Neuron (in vitro differentiated cells): ENCODE results near the gene KRTAP10-10.
"Not testable (repeated sequence)": the region's sequence is repeated elsewhere in the genome, so short reads cannot be mapped to it uniquely, and the experiment has no call there.

ENCODE experiments used
- H2AFZ ChIP-seq: one replicate; pipeline ENCODE4 v1.6.1; 2013; ENCODE audit warnings: low read depth, mild to moderate bottlenecking, inconsistent platforms, low read length, moderate library complexity
- H3K27me3 ChIP-seq: one replicate; pipeline ENCODE4 v1.6.1; 2013; ENCODE audit warnings: low read length; ENCODE audit not compliant: insufficient read depth
- H3K36me3 ChIP-seq: one replicate; pipeline ENCODE4 v1.6.1; 2013; ENCODE audit warnings: low read length; ENCODE audit not compliant: insufficient read depth
- H3K4me1 ChIP-seq: one replicate; pipeline ENCODE4 v1.6.1; 2013; ENCODE audit warnings: low read length; ENCODE audit not compliant: insufficient read depth
- H3K4me3 ChIP-seq: 2 replicates; pipeline ENCODE4 v1.5.1; 2013; ENCODE audit warnings: mild to moderate bottlenecking, low read length, moderate library complexity
- H3K9me3 ChIP-seq: one replicate; pipeline ENCODE4 v1.6.1; 2013; ENCODE audit warnings: low read length

Gene KRTAP10-10, protein sequence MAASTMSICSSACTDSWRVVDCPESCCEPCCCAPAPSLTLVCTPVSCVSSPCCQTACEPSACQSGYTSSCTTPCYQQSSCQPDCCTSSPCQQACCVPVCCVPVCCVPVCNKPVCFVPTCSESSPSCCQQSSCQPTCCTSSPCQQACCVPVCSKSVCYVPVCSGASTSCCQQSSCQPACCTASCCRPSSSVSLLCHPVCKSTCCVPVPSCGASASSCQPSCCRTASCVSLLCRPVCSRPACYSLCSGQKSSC

DNA sequence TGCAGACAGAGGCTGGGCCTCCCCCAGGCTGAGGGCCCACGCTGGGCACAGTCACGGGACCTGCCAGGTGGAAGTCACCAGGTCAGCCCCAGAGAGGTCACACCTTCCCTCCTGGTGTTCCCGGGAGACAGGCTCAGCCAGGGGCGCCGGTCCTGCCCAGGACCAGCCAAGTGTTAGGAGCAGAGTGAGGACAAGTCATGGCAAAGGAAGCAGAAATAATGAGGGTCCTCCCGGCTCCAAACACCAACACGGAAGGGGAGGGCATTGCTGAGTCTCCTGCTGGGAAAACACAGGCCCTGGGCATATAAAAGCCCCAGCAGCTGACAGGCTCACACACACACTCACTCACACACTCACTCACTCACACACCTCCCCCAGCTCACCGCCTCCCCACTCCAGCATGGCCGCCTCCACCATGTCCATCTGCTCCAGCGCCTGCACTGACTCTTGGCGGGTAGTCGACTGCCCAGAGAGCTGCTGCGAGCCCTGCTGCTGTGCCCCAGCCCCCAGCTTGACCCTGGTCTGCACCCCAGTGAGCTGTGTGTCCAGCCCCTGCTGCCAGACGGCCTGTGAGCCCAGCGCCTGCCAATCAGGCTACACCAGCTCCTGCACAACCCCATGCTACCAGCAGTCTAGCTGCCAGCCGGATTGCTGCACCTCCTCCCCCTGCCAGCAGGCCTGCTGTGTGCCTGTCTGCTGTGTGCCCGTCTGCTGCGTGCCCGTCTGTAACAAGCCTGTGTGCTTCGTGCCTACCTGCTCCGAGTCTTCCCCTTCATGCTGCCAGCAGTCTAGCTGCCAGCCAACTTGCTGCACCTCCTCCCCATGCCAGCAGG lies at the start of gene KRTAP10-10:
TSS of gene KRTAP10-10 (plus strand) at position 339 of the 833 bp plus-strand sequence. CDS start at position 401, 62 bp downstream.
- H3K9me3 ChIP-seq, result peaks cover 3% of the 10 kb centered on the region
- H3K4me1 ChIP-seq, result peaks cover 10% of the 10 kb centered on the region
- no peak within 1 kb of the TSS for H3K4me3 ChIP-seq
- no peaks in the 10 kb centered on the region for H3K36me3 ChIP-seq
- no peaks in the 10 kb centered on the region for H3K27me3 ChIP-seq
- no peak within 1 kb of the TSS for H2AFZ ChIP-seq

DNA sequence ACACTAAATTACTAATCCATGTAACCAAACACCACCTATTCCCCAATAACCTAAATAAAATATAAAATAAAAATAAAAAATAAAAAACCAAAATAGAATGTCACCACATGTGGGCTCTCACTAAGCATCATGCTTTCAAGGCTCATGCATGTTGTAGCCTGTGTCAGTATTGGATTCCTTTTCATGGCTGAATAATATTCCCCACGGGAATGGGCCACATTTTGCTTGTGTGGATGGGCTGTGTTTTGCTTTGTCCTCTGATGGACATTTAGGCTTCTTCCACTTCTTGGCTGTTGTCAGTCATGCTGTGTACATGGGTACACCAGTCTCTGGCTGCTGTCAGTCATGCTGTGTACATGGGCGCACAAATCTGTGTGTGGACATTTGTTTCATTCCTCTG lies 48.1 kb upstream of the KRTAP10-10 start:
- Histone ChIP-seq H3K9me3 (no peaks in the 10 kb centered on the region), H3K27me3 (no peaks in the 10 kb centered on the region), H2AFZ (no peak overlapping the region), H3K4me3 (no peak overlapping the region), H3K4me1 (no peaks in the 10 kb centered on the region), H3K36me3 (no peaks in the 10 kb centered on the region)

DNA sequence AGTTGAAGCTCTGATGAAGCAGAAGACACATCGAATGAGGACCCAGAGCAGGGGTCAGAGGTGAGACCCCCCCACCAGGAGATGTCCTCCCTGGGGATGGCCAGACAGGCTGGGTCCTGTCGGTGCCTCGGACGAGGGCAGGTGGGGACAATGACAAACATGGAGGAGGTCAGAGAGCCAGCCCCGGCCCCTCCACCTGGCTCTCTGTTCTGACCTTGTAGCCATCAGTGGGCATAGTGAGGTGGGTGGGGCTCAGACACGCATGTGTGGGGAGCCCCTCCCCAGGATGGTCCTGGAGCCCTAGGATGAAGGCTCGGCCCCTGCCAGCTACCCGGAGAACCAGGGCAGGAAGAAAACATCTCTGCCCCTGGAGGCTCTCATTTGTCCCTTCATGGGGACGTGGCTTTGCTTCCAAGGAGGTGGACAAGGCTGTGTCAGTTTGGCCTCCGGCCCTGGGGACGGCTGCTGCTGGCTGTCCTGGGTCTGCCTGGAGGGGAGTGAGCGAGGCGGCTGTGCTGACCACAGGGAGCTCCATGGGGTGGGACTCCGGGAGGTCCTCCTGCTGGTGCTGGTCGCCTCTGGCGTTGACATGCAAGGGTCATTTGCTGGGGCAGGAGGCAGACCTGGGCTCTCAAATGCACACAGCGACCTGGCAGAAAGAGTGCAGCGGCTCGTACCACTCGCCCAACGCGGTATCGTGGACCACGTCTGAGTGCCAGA lies 47.4 kb upstream of the KRTAP10-10 start:
- Histone ChIP-seq H3K9me3 (no peaks in the 10 kb centered on the region), H3K4me1 (no peaks in the 10 kb centered on the region), H2AFZ (no peak overlapping the region), H3K4me3 (no peak overlapping the region), H3K36me3 (no peaks in the 10 kb centered on the region), H3K27me3 (no peaks in the 10 kb centered on the region)

DNA sequence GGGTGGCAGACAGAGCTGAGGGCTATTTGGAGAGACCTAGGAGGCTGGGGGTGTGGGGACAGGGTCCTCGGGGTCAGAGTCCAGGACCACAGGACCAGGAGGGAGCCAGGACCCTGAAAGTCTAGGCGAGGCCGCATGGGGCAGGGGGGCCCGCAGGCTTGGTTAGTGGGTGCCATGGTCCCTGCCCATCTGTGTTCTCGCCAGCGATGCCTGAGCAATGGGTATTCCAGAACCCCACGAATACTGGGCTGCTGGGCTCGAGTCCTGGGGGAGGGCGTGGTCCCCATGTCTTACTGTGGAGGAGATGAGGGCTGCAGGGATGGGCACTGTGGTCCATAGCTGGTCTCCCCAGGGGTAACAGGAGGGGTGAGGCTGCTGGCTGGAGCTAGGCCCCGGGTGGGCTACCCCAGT lies 46.8 kb upstream of the KRTAP10-10 start:
- Histone ChIP-seq H3K27me3 (no peaks in the 10 kb centered on the region), H3K4me3 (no peak overlapping the region), H3K4me1 (no peaks in the 10 kb centered on the region), H3K9me3 (no peaks in the 10 kb centered on the region), H3K36me3 (no peaks in the 10 kb centered on the region), H2AFZ (no peak overlapping the region)

DNA sequence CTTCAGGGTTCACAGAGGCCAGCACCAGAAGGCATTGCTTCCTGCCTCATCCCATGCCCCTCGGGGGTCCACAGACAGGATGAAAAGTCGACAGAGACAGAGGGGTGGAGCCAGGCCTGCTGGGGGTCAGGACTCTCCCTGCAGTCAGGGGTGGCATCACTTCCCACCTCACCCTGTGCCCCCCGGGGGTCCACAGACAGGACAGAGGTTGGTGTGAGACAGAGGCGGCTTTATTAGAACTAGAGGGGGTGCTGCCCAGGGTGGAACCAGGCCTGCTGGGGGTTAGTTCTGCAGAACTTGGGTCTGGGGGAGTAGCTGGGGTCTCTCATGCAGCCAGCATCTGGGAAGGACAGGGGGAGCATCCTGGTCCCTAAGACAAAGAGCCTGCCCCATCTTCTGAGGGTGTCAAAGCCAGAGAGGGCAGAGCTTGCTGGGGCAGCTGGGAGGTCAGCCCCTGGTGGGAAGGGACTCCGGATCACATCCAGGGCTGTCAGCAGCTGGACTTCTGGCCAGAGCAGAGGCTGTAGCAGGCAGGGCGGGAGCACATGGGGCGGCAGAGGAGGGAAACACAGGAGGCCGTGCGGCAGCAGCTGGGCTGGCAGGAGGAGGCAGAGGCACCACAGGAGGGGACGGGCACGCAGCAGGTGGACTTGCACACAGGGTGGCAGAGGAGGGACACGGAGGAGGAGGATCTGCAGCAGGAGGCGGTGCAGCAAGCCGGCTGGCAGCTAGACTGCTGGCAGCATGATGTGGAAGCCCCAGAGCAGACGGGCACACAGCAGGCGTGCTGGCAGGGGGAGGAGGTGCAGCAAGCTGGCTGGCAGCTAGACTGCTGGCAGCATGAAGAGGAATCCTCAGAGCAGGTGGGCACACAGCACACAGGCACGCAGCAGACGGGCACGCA lies 46.0 kb upstream of the KRTAP10-10 start:
- H3K4me3 ChIP-seq, H3K9me3 ChIP-seq, H2AFZ ChIP-seq, H3K27me3 ChIP-seq, H3K36me3 ChIP-seq, H3K4me1 ChIP-seq: not testable (repeated sequence)

DNA sequence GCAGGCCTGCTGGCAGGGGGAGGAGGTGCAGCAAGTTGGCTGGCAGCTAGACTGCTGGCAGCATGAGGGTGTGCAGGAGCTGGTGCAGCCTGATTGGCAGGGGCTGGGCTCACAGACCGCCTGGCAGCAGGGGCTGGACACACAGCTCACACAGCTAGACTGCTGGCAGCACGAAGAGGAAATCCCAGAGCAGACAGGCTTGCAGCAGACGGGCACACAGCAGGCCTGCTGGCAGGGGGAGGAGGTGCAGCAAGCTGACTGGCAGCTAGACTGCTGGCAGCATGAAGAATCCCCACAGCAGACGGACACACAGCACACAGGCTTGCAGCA lies 45.4 kb upstream of the KRTAP10-10 start:
- not testable (repeated sequence) for H3K4me3 ChIP-seq, H3K36me3 ChIP-seq, H3K9me3 ChIP-seq, H3K4me1 ChIP-seq, H3K27me3 ChIP-seq, H2AFZ ChIP-seq

DNA sequence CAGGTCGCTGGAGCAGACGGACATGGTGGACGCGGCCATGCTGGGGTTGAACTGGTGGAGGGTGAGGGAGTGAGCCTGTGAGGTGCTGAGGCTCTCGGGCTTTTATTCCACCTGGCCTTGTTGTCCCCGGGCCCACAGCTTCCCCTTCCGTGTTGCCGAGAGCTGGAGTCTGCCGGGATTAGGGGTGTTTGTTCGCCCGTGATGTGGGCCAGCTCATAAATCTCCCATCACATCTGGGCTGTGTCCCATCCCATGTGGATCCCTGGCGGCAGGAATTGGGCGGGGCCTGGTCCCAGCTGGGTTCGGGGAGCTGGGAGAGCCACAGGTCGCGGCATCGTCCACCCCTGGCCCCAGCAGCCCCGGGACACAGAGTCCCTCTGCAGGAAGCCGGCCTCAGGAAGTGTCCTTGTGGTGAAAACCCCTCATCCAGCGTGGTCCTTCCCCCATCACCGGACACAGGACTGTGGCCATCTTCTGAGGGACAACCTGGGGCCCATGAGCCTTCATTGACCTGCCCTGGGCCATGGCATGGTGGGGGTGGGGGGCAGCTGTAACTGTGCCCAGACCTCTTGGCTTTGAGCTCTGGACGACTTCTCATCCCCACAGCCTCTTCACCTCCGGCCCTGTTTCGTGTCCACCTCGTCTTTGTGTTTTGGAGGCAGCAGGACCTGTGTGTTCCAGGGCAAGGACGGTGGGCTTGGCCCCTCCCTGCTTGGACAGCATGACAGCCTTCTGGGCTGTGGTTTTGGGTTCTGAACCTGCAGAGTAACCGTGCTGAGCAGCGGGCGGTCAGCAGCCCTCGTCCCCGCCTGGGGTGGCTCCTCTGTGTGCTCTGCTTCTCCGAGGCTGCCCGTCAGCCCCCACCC lies 44.5 kb upstream of the KRTAP10-10 start, which contains the start of gene KRTAP10-6:
TSS of gene KRTAP10-6 (minus strand) at position 60 of the 866 bp plus-strand sequence. CDS start at position 39, 21 bp downstream.
- H3K9me3 ChIP-seq, result no peaks in the 10 kb centered on the region
- no peaks in the 10 kb centered on the region for H3K4me1 ChIP-seq
- no peaks in the 10 kb centered on the region for H3K27me3 ChIP-seq
- no peak within 1 kb of the TSS for H2AFZ ChIP-seq
- no peak within 1 kb of the TSS for H3K4me3 ChIP-seq
- no peaks in the 10 kb centered on the region for H3K36me3 ChIP-seq

DNA sequence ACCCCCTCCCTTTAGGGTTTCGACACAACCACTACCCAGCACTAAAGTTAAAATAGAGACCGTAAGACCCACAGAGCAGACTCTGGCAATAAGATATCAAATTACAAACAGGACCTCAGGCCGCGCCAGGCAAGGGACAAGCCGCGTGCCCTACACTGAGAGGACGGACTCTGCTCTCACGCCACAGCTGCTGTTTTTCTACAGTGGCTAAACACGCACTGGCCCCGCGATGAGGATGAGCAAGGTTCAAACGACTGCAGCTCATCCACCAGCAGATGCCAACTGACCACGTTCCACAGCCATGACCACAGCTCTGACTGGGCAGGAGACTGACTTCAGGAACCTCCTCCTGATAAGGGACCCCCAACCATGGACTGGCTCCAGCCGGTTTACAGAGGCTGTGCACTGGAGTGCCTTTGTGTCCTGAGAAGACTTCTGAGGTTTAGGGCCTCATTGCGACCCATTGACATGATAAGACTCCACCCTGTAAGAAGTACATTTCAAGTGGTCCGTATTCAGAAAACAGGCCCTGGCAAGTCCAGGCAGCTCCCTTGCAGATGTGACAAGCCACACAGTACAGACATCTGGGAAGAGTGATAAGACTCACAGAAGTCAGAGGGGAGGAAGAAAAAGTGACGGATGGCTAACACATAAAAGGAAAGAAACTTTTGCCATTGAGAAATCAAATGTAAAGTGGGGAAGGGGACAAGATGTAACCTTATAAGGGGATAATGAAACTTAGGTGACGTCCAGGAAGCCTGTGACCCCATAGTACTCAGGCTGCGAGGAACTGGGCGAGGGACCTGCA lies 43.4 kb upstream of the KRTAP10-10 start:
- Histone ChIP-seq H3K9me3 (peaks cover 2% of the 10 kb centered on the region), H3K36me3 (no peaks in the 10 kb centered on the region), H2AFZ (no peak overlapping the region), H3K27me3 (no peaks in the 10 kb centered on the region), H3K4me1 (no peaks in the 10 kb centered on the region), H3K4me3 (no peak overlapping the region)

DNA sequence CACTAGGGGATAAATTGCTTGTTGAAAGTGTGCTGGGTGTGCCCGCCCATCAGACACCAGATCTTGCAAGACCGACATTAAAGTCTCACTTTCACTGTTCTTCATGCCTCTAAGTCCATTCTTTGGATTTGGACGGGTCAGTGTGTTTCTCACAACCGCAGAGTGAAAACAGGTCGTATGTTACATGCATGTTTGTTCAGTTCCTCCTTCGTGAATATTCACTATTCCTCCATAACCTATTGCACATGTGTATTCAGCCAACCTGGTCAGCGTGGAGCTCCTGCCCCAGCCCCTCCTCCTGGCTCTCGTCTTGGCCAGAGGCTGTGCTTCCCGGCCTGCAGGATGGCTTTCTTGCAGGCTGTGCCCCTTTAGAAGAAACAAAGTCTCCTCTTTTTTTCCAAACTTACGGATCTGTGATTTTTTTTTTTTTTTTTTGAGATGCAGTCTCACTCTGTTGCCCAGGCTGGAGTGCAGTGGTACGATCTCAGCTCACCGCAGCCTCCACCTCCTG lies 42.7 kb upstream of the KRTAP10-10 start:
- no peaks in the 10 kb centered on the region for H3K36me3 ChIP-seq
- H2AFZ ChIP-seq, result no peak overlapping the region
- no peaks in the 10 kb centered on the region for H3K4me1 ChIP-seq
- no peaks in the 10 kb centered on the region for H3K27me3 ChIP-seq
- no peak overlapping the region for H3K4me3 ChIP-seq
- peaks cover 2% of the 10 kb centered on the region for H3K9me3 ChIP-seq

DNA sequence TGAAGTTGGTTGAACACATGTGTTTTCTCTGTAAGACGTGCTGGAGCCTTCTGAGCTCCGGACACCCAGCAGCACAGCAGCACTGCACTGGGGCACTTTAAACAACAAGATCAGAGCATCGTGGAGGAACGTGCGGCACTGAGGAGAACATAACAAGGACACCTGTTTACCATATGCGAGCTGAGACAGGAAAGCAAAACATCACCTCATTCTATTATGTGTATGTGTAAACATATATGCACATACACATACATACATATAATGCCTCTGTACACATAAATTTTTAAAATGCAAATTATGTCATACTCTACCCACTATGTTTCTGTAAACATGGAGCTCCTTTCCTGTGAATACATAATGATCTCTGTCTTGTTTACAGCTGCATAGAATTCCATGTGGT lies 41.6 kb upstream of the KRTAP10-10 start:
- Histone ChIP-seq H3K9me3 (peaks cover 2% of the 10 kb centered on the region), H3K4me1 (no peaks in the 10 kb centered on the region), H3K27me3 (no peaks in the 10 kb centered on the region), H3K36me3 (no peaks in the 10 kb centered on the region), H3K4me3 (no peak overlapping the region), H2AFZ (no peak overlapping the region)

DNA sequence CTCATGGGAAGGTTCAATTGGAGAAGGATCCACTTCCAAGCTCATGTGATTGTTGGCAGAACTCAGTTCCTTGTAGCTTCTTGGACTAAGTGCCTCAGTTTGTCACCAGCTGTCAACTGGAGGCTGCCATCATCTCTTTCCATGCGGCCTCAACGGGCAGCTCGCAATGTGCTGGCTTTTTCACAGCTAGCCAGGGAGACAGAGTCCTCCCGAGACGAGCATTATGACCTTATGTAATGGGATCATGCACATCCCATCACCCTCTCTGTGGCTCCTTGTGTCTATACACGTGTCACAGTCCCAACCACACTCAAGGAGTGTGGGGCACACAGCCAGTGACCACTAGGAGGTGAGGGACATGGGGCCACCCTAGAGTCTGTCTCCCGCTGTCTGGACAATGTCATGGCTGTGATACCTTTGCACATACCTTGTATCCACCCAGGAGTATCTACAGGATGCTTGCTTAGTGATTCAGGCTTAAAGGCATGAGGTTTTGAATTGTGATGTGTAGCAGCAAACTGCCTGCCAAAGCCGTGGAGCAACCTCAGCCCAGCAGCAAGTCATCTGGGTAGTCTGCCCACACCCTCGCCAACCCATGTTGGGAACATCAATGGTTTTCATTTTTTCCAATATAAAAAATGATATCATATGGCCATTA lies 41.0 kb upstream of the KRTAP10-10 start:
- peaks cover 2% of the 10 kb centered on the region for H3K9me3 ChIP-seq
- no peak overlapping the region for H2AFZ ChIP-seq
- H3K4me1 ChIP-seq, result no peaks in the 10 kb centered on the region
- H3K27me3 ChIP-seq, result no peaks in the 10 kb centered on the region
- H3K4me3 ChIP-seq, result no peak overlapping the region
- no peaks in the 10 kb centered on the region for H3K36me3 ChIP-seq
